GM12874 (cell line): ENCODE measurements around the gene USP11.

Experiments used
- CTCF ChIP-seq: IDR thresholded peaks from 2 replicates; pipeline ENCODE4 v1.5.1; 2011; ENCODE audit warnings: low read depth, mild to moderate bottlenecking, control low read depth, low read length, moderate library complexity; ENCODE audit not compliant: insufficient read depth

The USP11 gene

GRCh38 chrX:47234583-47234982, 1.8 kb downstream of the USP11 start:
- TF ChIP-seq CTCF = no peak

GRCh38 chrX:47235691-47236103, 2.9 kb downstream of the USP11 start:
- no peak for TF ChIP-seq CTCF

- TF ChIP-seq CTCF = no peak
Measured at GRCh38 chrX:47239199-47239598, 6.4 kb downstream of the USP11 start.

GRCh38 chrX:47239898-47240545, 7.2 kb downstream of the USP11 start:
- no peak for TF ChIP-seq CTCF

- TF ChIP-seq CTCF = no peak
Measured at GRCh38 chrX:47240619-47241018, 7.8 kb downstream of the USP11 start.

GRCh38 chrX:47241201-47242011, 8.6 kb downstream of the USP11 start:
- no peak for TF ChIP-seq CTCF

- no peak for TF ChIP-seq CTCF
Measured at GRCh38 chrX:47242321-47242720, 9.5 kb downstream of the USP11 start.
